ENCODE measurements around the gene AMDHD2.

Gene AMDHD2

GRCh38 chr16:2482249-2482648 is 37.9 kb upstream of the AMDHD2 start (continued):
- TF ChIP-seq ZNF692 (tag by site-specific recombination; IDR thresholded peaks at IDR 0.05) (no peak), ZNF292 (tag by site-specific recombination; IDR thresholded peaks at IDR 0.05; ENCODE audit: borderline replicate concordance, low read depth) (no peak), ZEB2 (tag by site-specific recombination; IDR thresholded peaks at IDR 0.05) (no peak), ZNF48 (tag by site-specific recombination; IDR thresholded peaks at IDR 0.05) (no peak), ZNF16 (tag by site-specific recombination; IDR thresholded peaks at IDR 0.05; ENCODE audit: low read depth) (no peak), SCRT1 (tag by site-specific recombination; IDR thresholded peaks at IDR 0.05; ENCODE audit: borderline replicate concordance) (no peak), KLF7 (tag by site-specific recombination; IDR thresholded peaks at IDR 0.05; ENCODE audit: borderline replicate concordance) (no peak), KLF1 (tag by site-specific recombination; IDR thresholded peaks at IDR 0.05) (no peak), ZNF157 (tag by site-specific recombination; IDR thresholded peaks at IDR 0.05) (no peak), SP7 (tag by site-specific recombination; IDR thresholded peaks at IDR 0.05) (no peak), ZNF391 (tag by site-specific recombination; IDR thresholded peaks at IDR 0.05; ENCODE audit: borderline replicate concordance, low read depth) (no peak)

GRCh38 chr16:2482708-2483534 is 37.2 kb upstream of the AMDHD2 start:
- H3K4me3 ChIP-seq (ENCODE audit: low read depth, low read length) = no peak overlapping the region
- H3K36me3 ChIP-seq (ENCODE audit: control insufficient read depth in 2 of 2, insufficient read depth in 1 of 2, low read length in 2 of 2) = peaks cover 0 to 4% of the 10 kb centered on the region in 2 experiments; a peak in 1 of 3 replicates
- H3K4me1 ChIP-seq (ENCODE audit: control insufficient read depth, insufficient read depth, low read length) = no peaks in the 10 kb centered on the region; the same call in 1 of the 2 replicates
- POLR2A ChIA-PET = interaction anchor here (1.0 kb wide), 1 partner anchor 13 kb away, joined by 3 read pairs; no protein-coding TSS in a partner anchor
- no peak for TF ChIP-seq SALL2 (tag by site-specific recombination; IDR thresholded peaks at IDR 0.05; ENCODE audit: borderline replicate concordance)
- no peak for TF ChIP-seq ZNF501 (tag by site-specific recombination; IDR thresholded peaks at IDR 0.05)
- TF ChIP-seq ZBTB26 (tag by site-specific recombination; optimal IDR thresholded peaks at IDR 0.05) = peak; percentile 8
- TF ChIP-seq ZIC2 (tag by site-specific recombination; IDR thresholded peaks at IDR 0.05) = peak; percentile 48
- no peak for TF ChIP-seq ZNF585B (tag by site-specific recombination; IDR thresholded peaks at IDR 0.05)
- no peak for TF ChIP-seq ZNF221 (tag by site-specific recombination; IDR thresholded peaks at IDR 0.05; ENCODE audit: borderline replicate concordance)
- no peak for TF ChIP-seq ZNF658 (tag by site-specific recombination; IDR thresholded peaks at IDR 0.05)
- peak; percentile 71 for TF ChIP-seq PRDM4 (tag by site-specific recombination; IDR thresholded peaks at IDR 0.05)
- no peak for TF ChIP-seq ZNF626 (tag by site-specific recombination; IDR thresholded peaks at IDR 0.05)
- no peak for TF ChIP-seq YY2 (tag by site-specific recombination; IDR thresholded peaks at IDR 0.05)
- no peak for TF ChIP-seq ZNF140 (tag by site-specific recombination; IDR thresholded peaks at IDR 0.05)
- CTCF ChIA-PET = interaction anchor here (1.8 kb wide), 1 partner anchor 18 kb away, joined by 7 read pairs; no protein-coding TSS in a partner anchor
- H3K9me3 ChIP-seq (ENCODE audit: control insufficient read depth, insufficient read depth, low read depth, low read length) = no peaks in the 10 kb centered on the region
- H3K27ac ChIP-seq (ENCODE audit: extremely low read depth, low read depth, low read length) = no peak overlapping the region
